Psoas muscle (tissue), 8 donors: ENCODE measurements around the gene CA12. TPM values are rescaled to one million over a fixed set of nuclear protein-coding genes. Genes with fewer than 3 reads are reported as not detected.

Source experiments
- ATAC-seq, 4 donors: fragments of 200-7000 bp; cut with Tn5 transposase; one replicate each; pipeline ENCODE4 v1.9.1; 2020; ENCODE audit warnings: moderate library complexity in 3 of 4, mild to moderate bottlenecking in 2 of 4
- DNase-seq, 2 donors: peaks; one replicate each; pipeline ENCODE4 v3.0.0-alpha.2; 2020
- H3K27ac ChIP-seq: fragments of 200-600 bp; one replicate; pipeline ENCODE4 v1.8.0; 2022
- H3K27me3 ChIP-seq, 3 donors: fragments of 200-600 bp in 1 of 3; one replicate each; pipeline versions ENCODE4 v1.6.1 to v1.8.0; 2013 to 2022; ENCODE audit warnings: low read length in 2 of 3, mild to moderate bottlenecking in 2 of 3, moderate library complexity in 1 of 3; ENCODE audit not compliant: insufficient read depth in 3 of 3
- H3K36me3 ChIP-seq, 2 donors: fragments of 200-600 bp in 1 of 2; one replicate each; pipeline versions ENCODE4 v1.6.1 to v1.8.0; 2013 to 2022; ENCODE audit warnings: low read depth in 1 of 2, mild to moderate bottlenecking in 1 of 2, moderate library complexity in 1 of 2; ENCODE audit not compliant: insufficient read depth in 1 of 2
- H3K4me1 ChIP-seq: fragments of 200-600 bp; one replicate; pipeline ENCODE4 v1.8.0; 2022
- H3K4me3 ChIP-seq: fragments of 200-600 bp; one replicate; pipeline ENCODE4 v1.8.0; 2022; ENCODE audit warnings: mild to moderate bottlenecking
- H3K9me3 ChIP-seq: fragments of 200-600 bp; one replicate; pipeline ENCODE4 v1.8.0; 2022
- CTCF ChIP-seq: fragments of 200-600 bp; IDR thresholded peaks from one replicate; pipeline ENCODE4 v1.8.0; 2022; ENCODE audit warnings: antibody characterized with exemption
- WGBS, 3 donors: extraction: QIAGEN DNeasy Blood & Tissue Kit; methylation state at CpG; one replicate each; pipeline versions ENCODE4 v1.1.6 to v1.1.7; 2013; 5-methylcytosine and 5-hydroxymethylcytosine counted together
- intact Hi-C, 2 donors: fragments of 100-400 bp; cut with DNase I; formaldehyde crosslinking; loops; one replicate each; pipeline versions ENCODE4 v1.11.0 to v1.14.2; 2022
- polyA plus RNA-seq, 3 donors: library from polyadenylated mRNA; stranded (reverse); fragments of 200-250 nt; gene quantifications; one replicate each; pipeline ENCODE4 v1.2.3, GENCODE V29; 2013
- total RNA-seq, 4 donors: library from RNA; stranded (reverse); fragmentation: NEBNext Ultra II Directional in 2 of 4; extraction: Animal tissue kit (Norgen Biotek cat#: 25700) in 2 of 4; gene quantifications; one replicate each; pipeline versions ENCODE4 v1.2.1 to v1.2.4, GENCODE V29; 2021 to 2023
- donor health status: healthy with polysubstance abuse.
- donor health status: DM: no; HTN: no; CAD: no; lungs with moderate emphysema.
- donor health status: Bipolar disorder and iron deficiency.
- donor health status: healthy.
- donor health status: DM: yes; HTN: yes; CAD: no.
- donor health status: DM: no; HTN: no; CAD: no.
- donor health status: DM: no; HTN: no; CAD: no.
- donor health status: DM: yes; HTN: yes; CAD: no.

Gene CA12
- total and polyA plus RNA-seq, 7 donors = 0.01 to 0.25 (median 0.16) TPM

GRCh38 chr15:63385911-63386531 is 4.4 kb upstream of the CA12 start:
- Histone ChIP-seq H3K27ac (no peak overlapping the region), H3K4me3 (no peak overlapping the region), H3K36me3 (no peaks in the 10 kb centered on the region), H3K27me3 (peaks cover 0 to 6% (median 0%) of the 10 kb centered on the region in 3 donors), H3K4me1 (peaks cover 27% of the 10 kb centered on the region), H3K9me3 (no peaks in the 10 kb centered on the region)
- ATAC-seq = no peak
- no peak for DNase-seq
- intact Hi-C loops = no loop called here
- TF ChIP-seq CTCF = no peak
- WGBS, 3 donors = 70 to 93% (median 84%) methylated on average over 1 of the region's 1 CpG

- DNase-seq (no peak), ATAC-seq (no peak)
- intact Hi-C loops = no loop called here
- H3K36me3 ChIP-seq = no peaks in the 10 kb centered on the region
- TF ChIP-seq CTCF = no peak
- peaks cover 24% of the 10 kb centered on the region for H3K4me1 ChIP-seq
- no peak overlapping the region for H3K27ac ChIP-seq
- 74 to 83% (median 79%) methylated on average over 2 of the region's 2 CpGs for WGBS, 3 donors
- no peaks in the 10 kb centered on the region for H3K9me3 ChIP-seq
- H3K27me3 ChIP-seq = peaks cover 0 to 16% (median 0%) of the 10 kb centered on the region in 3 donors
- H3K4me3 ChIP-seq = no peak overlapping the region
These were observed 3.3 kb upstream of the CA12 start for GRCh38 chr15:63384906-63385305.

DNA sequence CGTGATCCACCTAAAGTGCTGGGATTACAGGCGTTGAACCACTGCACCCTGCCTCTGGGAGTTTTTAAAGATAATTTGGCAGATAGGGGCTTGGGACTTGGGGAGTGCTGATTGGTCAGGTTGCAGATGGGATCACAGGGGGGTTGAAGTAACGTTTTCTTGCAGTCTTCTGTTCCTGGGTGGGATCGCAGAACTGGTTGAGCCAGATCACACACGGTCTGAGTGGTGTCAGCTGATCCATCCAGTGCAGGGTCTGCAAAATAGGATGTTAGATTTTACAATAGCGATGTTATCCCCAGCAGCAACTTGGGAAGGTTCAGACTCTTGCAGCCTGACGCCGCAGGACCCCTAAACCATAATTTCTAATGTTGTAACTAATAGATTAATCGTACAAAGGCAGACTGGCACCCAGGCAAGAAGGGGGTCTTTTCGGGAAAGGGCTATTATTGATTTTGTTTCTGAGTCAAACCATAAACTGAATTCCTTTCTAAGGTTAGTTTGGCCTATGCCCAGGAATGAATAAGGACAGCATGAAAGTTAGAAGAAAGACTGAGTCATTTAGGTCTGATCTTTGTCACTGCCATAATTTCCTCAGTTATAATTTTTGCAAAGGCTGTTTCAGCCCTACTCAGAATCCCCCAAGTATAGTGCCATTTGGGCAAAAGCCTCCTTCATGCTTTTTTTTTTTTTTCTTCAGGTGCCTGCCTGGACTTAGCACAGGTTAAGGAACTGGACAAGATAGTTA is 1.5 kb upstream of the CA12 start:
- peaks cover 13% of the 10 kb centered on the region for H3K4me1 ChIP-seq
- no peak overlapping the region for H3K27ac ChIP-seq
- TF ChIP-seq CTCF = no peak
- ATAC-seq (no peak), DNase-seq (no peak)
- WGBS, 3 donors = 89 to 93% (median 93%) methylated on average over 10 of the region's 10 CpGs
- H3K36me3 ChIP-seq = no peaks in the 10 kb centered on the region
- H3K27me3 ChIP-seq = peaks cover 0 to 23% (median 3%) of the 10 kb centered on the region in 3 donors
- intact Hi-C loops = no loop called here
- no peaks in the 10 kb centered on the region for H3K9me3 ChIP-seq
- no peak overlapping the region for H3K4me3 ChIP-seq

- 65 to 74% (median 67%) methylated on average over 14 of the region's 14 CpGs for WGBS, 3 donors
- peaks cover 0 to 23% (median 3%) of the 10 kb centered on the region in 3 donors for H3K27me3 ChIP-seq
- ATAC-seq (no peak), DNase-seq (no peak)
- peaks cover 9% of the 10 kb centered on the region for H3K4me1 ChIP-seq
- no peaks in the 10 kb centered on the region for H3K9me3 ChIP-seq
- H3K27ac ChIP-seq = no peak overlapping the region
- peak overlapping the region; percentile 66 for H3K4me3 ChIP-seq
- TF ChIP-seq CTCF = no peak
- intact Hi-C loops = no loop called here
- no peaks in the 10 kb centered on the region for H3K36me3 ChIP-seq
These were observed 801 bp downstream of the CA12 start for GRCh38 chr15:63380808-63381282.
